GM19438 (cell line): ENCODE data around the gene C3orf52.

ENCODE experiments used
- ATAC-seq: cut with Tn5 transposase; IDR thresholded peaks from one replicate; pipeline ENCODE4 v1.9.1; 2021; ENCODE audit warnings: low read depth; ENCODE audit not compliant: unreplicated experiment

The C3orf52 gene

GRCh38 chr3:112084980-112085705 lies 1.0 kb upstream of the C3orf52 start:
- ATAC-seq = no peak

GRCh38 chr3:112085735-112086075 lies 484 bp upstream of the C3orf52 start:
- ATAC-seq = peak; percentile 4

GRCh38 chr3:112086875-112087524 lies 811 bp downstream of the C3orf52 start:
- ATAC-seq = no peak

- ATAC-seq = no peak
Measured at GRCh38 chr3:112087746-112088145, 1.6 kb downstream of the C3orf52 start.

GRCh38 chr3:112088944-112089343 lies 2.8 kb downstream of the C3orf52 start:
- ATAC-seq = no peak

- ATAC-seq = no peak
Measured at GRCh38 chr3:112089956-112090886, 4.0 kb downstream of the C3orf52 start.

GRCh38 chr3:112090887-112091586 lies 4.8 kb downstream of the C3orf52 start:
- no peak for ATAC-seq

- ATAC-seq = peak; percentile 65
Measured at GRCh38 chr3:112092496-112093179, 6.4 kb downstream of the C3orf52 start.

- no peak for ATAC-seq
Measured at GRCh38 chr3:112093180-112093522, 7.0 kb downstream of the C3orf52 start.

GRCh38 chr3:112095731-112096130 lies 9.5 kb downstream of the C3orf52 start:
- ATAC-seq = no peak

GRCh38 chr3:112096176-112096575 lies 10.0 kb downstream of the C3orf52 start:
- ATAC-seq = no peak

GRCh38 chr3:112097378-112097777 lies 11.2 kb downstream of the C3orf52 start:
- no peak for ATAC-seq

GRCh38 chr3:112101916-112102315 lies 15.7 kb downstream of the C3orf52 start:
- no peak for ATAC-seq

- ATAC-seq = no peak
Measured at GRCh38 chr3:112104774-112105173, 18.6 kb downstream of the C3orf52 start.

GRCh38 chr3:112109322-112109721 lies 23.1 kb downstream of the C3orf52 start:
- ATAC-seq = no peak

- peak; percentile 44 for ATAC-seq
Measured at GRCh38 chr3:112111785-112112402, 25.7 kb downstream of the C3orf52 start.

GRCh38 chr3:112114576-112115160 lies 28.5 kb downstream of the C3orf52 start:
- no peak for ATAC-seq

- ATAC-seq = no peak
Measured at GRCh38 chr3:112115161-112115739, 29.1 kb downstream of the C3orf52 start.

GRCh38 chr3:112115806-112116383 lies 29.7 kb downstream of the C3orf52 start:
- no peak for ATAC-seq
